Left colon (tissue), 2 donors: ENCODE measurements around the gene PELI3. TPM values are rescaled to one million over a fixed set of nuclear protein-coding genes. Genes with fewer than 3 reads are reported as not detected.

ENCODE experiments used
- ATAC-seq: fragments of 200-7000 bp; cut with Tn5 transposase; one replicate; pipeline ENCODE4 v1.9.1; 2020; ENCODE audit warnings: mild to moderate bottlenecking, moderate library complexity
- DNase-seq, 2 donors: peaks; one replicate each; pipeline ENCODE4 v3.0.0-alpha.2; 2020
- intact Hi-C, 2 donors: fragments of 100-400 bp; cut with DNase I in 1 of 2; cut with micrococcal nuclease in 1 of 2; formaldehyde crosslinking; loops; one replicate each; pipeline versions ENCODE4 v1.11.2 to v1.14.0; 2022; cut with DNase I, micrococcal nuclease
- total RNA-seq, 2 donors: library from RNA; stranded (reverse); fragmentation: NEBNext Ultra II Directional; extraction: Animal tissue kit (Norgen Biotek cat#: 25700); gene quantifications; one replicate each; pipeline ENCODE4 v1.2.1, GENCODE V29; 2021
- donor health status: DM: no; HTN: no; CAD: no.
- donor health status: DM: yes; HTN: yes; CAD: no.

The PELI3 gene
- total RNA-seq, 2 donors from 2014 or later = 4.7 to 5.2 TPM

- intact Hi-C loops = no loop called here
- no peak for ATAC-seq
- no peak for DNase-seq
Measured at GRCh38 chr11:66469441-66469840, 2.7 kb downstream of the PELI3 start.

GRCh38 chr11:66470015-66470414 lies 3.3 kb downstream of the PELI3 start:
- intact Hi-C loops = no loop called here
- ATAC-seq = no peak

GRCh38 chr11:66471142-66471541 lies 4.4 kb downstream of the PELI3 start:
- no peak for ATAC-seq
- intact Hi-C loops = no loop called here

More at GRCh38 chr11:66470015-66470414, 3.3 kb downstream of the PELI3 start:
- no peak for DNase-seq

GRCh38 chr11:66472054-66472453 lies 5.3 kb downstream of the PELI3 start:
- intact Hi-C loops = no loop called here
- DNase-seq (no peak), ATAC-seq (no peak)

More at GRCh38 chr11:66471142-66471541, 4.4 kb downstream of the PELI3 start:
- no peak for DNase-seq

- ATAC-seq (no peak), DNase-seq (no peak)
- intact Hi-C loops = no loop called here
Measured at GRCh38 chr11:66473167-66473566, 6.5 kb downstream of the PELI3 start.

- intact Hi-C loops = no loop called here
- ATAC-seq (no peak), DNase-seq (no peak)
Measured at GRCh38 chr11:66473608-66474515, 7.2 kb downstream of the PELI3 start.

- intact Hi-C loops = no loop called here
- ATAC-seq (no peak), DNase-seq (no peak)
Measured at GRCh38 chr11:66475349-66476172, 8.9 kb downstream of the PELI3 start.

- no peak for DNase-seq
- intact Hi-C loops = no loop called here
- ATAC-seq = no peak
Measured at GRCh38 chr11:66476173-66476840, 9.6 kb downstream of the PELI3 start.

- no peak for DNase-seq
- intact Hi-C loops = no loop called here
- no peak for ATAC-seq
Measured at GRCh38 chr11:66476841-66477251, 10.1 kb downstream of the PELI3 start.

- no peak for ATAC-seq
- DNase-seq = no peak
- intact Hi-C loops = no loop called here
Measured at GRCh38 chr11:66477263-66478201, 10.8 kb downstream of the PELI3 start.

GRCh38 chr11:66478729-66479393 lies 12.2 kb downstream of the PELI3 start:
- ATAC-seq (no peak), DNase-seq (no peak)
- intact Hi-C loops = no loop called here

GRCh38 chr11:66479394-66480116 lies 12.8 kb downstream of the PELI3 start:
- ATAC-seq (peak; percentile 61), DNase-seq (peak; percentile 67 to 73)
- intact Hi-C loops = no loop called here

- ATAC-seq = peak; percentile 93
- intact Hi-C loops = no loop called here
- peak; percentile 98 for DNase-seq
Measured at GRCh38 chr11:66480117-66480938, 13.6 kb downstream of the PELI3 start, which contains the start of gene DPP3. Gene DPP3 (plus strand): TSS chr11:66480434. CDS start chr11:66482201, 1,767 bp downstream.

- intact Hi-C loops = no loop called here
- DNase-seq (no peak), ATAC-seq (no peak)
Measured at GRCh38 chr11:66484806-66485380, 18.2 kb downstream of the PELI3 start.

GRCh38 chr11:66488957-66489356 lies 22.3 kb downstream of the PELI3 start:
- DNase-seq = no peak
- intact Hi-C loops = no loop called here
- ATAC-seq = no peak

- intact Hi-C loops = no loop called here
- ATAC-seq (no peak), DNase-seq (no peak)
Measured at GRCh38 chr11:66489636-66490035, 22.9 kb downstream of the PELI3 start.
